ENCODE results near the gene MYH16. TPM values are rescaled to one million over a fixed set of nuclear protein-coding genes. Genes with fewer than 3 reads are reported as not detected.
A peak's percentile ranks its signal among the peaks of the same experiment; 100 is the strongest.

The MYH16 gene
- total RNA-seq, 1 donor, result not detected

GRCh38 chr7:99290980-99291607 is 18.5 kb downstream of the MYH16 start:
- DNase-seq (ENCODE audit: low read depth), result peak; percentile 79
- H3K4me3 ChIP-seq (ENCODE audit: low read depth, low read length), result no peak overlapping the region
- TF ChIP-seq, protein P1, sequence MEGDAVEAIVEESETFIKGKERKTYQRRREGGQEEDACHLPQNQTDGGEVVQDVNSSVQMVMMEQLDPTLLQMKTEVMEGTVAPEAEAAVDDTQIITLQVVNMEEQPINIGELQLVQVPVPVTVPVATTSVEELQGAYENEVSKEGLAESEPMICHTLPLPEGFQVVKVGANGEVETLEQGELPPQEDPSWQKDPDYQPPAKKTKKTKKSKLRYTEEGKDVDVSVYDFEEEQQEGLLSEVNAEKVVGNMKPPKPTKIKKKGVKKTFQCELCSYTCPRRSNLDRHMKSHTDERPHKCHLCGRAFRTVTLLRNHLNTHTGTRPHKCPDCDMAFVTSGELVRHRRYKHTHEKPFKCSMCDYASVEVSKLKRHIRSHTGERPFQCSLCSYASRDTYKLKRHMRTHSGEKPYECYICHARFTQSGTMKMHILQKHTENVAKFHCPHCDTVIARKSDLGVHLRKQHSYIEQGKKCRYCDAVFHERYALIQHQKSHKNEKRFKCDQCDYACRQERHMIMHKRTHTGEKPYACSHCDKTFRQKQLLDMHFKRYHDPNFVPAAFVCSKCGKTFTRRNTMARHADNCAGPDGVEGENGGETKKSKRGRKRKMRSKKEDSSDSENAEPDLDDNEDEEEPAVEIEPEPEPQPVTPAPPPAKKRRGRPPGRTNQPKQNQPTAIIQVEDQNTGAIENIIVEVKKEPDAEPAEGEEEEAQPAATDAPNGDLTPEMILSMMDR (IDR thresholded peaks at IDR 0.05; ENCODE audit: insufficient read depth, low read depth, low read length), result no peak

GRCh38 chr7:99292127-99292526 is 19.5 kb downstream of the MYH16 start:
- no peak for DNase-seq (ENCODE audit: low read depth)
- H3K4me3 ChIP-seq (ENCODE audit: low read depth, low read length), result no peak overlapping the region
- TF ChIP-seq, protein P1 (IDR thresholded peaks at IDR 0.05; ENCODE audit: insufficient read depth, low read depth, low read length), result no peak

- TF ChIP-seq, protein P1 (IDR thresholded peaks at IDR 0.05; ENCODE audit: insufficient read depth, low read depth, low read length), result no peak
- no peak overlapping the region for H3K4me3 ChIP-seq (ENCODE audit: low read depth, low read length)
- DNase-seq (ENCODE audit: low read depth), result no peak
Observed at GRCh38 chr7:99293167-99293566, 20.5 kb downstream of the MYH16 start.

- H3K4me3 ChIP-seq (ENCODE audit: low read depth, low read length), result no peak overlapping the region
- no peak for DNase-seq (ENCODE audit: low read depth)
- TF ChIP-seq, protein P1 (IDR thresholded peaks at IDR 0.05; ENCODE audit: insufficient read depth, low read depth, low read length), result no peak
Observed at GRCh38 chr7:99293650-99294049, 21.0 kb downstream of the MYH16 start.

- TF ChIP-seq, protein P1 (IDR thresholded peaks at IDR 0.05; ENCODE audit: insufficient read depth, low read depth, low read length), result no peak
- no peak for DNase-seq (ENCODE audit: low read depth)
- no peak overlapping the region for H3K4me3 ChIP-seq (ENCODE audit: low read depth, low read length)
Observed at GRCh38 chr7:99296471-99296870, 23.8 kb downstream of the MYH16 start.

GRCh38 chr7:99301496-99301895 is 28.9 kb downstream of the MYH16 start:
- DNase-seq (ENCODE audit: low read depth), result no peak
- TF ChIP-seq, protein P1 (IDR thresholded peaks at IDR 0.05; ENCODE audit: insufficient read depth, low read depth, low read length), result no peak
- no peak overlapping the region for H3K4me3 ChIP-seq (ENCODE audit: low read depth, low read length)
